ENCODE results near the gene RERE.

Gene RERE

GRCh38 chr1:8337776-8338525 is 479.5 kb downstream of the RERE start:
- no peak for DNase-seq

GRCh38 chr1:8335246-8335645 is 482.2 kb downstream of the RERE start:
- no peak for DNase-seq

- no peak for DNase-seq
Observed at GRCh38 chr1:8334106-8334851, 483.2 kb downstream of the RERE start.

GRCh38 chr1:8333246-8333987 is 484.0 kb downstream of the RERE start:
- no peak for DNase-seq

- no peak for DNase-seq
Observed at GRCh38 chr1:8332806-8333205, 484.6 kb downstream of the RERE start.

- DNase-seq = no peak
Observed at GRCh38 chr1:8330271-8331125, 486.9 kb downstream of the RERE start.

GRCh38 chr1:8329858-8330257 is 487.6 kb downstream of the RERE start:
- no peak for DNase-seq

GRCh38 chr1:8329439-8329838 is 488.0 kb downstream of the RERE start:
- DNase-seq = no peak

GRCh38 chr1:8328271-8328670 is 489.2 kb downstream of the RERE start:
- no peak for DNase-seq

GRCh38 chr1:8326265-8326664 is 491.2 kb downstream of the RERE start:
- no peak for DNase-seq

GRCh38 chr1:8325771-8326170 is 491.7 kb downstream of the RERE start:
- no peak for DNase-seq

GRCh38 chr1:8324176-8324810 is 493.1 kb downstream of the RERE start:
- no peak for DNase-seq

- DNase-seq = no peak
Observed at GRCh38 chr1:8323706-8324105, 493.7 kb downstream of the RERE start.

GRCh38 chr1:8321612-8322011 is 495.8 kb downstream of the RERE start:
- no peak for DNase-seq

GRCh38 chr1:8318436-8318835 is 499.0 kb downstream of the RERE start:
- DNase-seq = no peak

GRCh38 chr1:8317647-8318381 is 499.6 kb downstream of the RERE start, which contains the start of gene SLC45A1:
Gene SLC45A1 (plus strand): TSS chr1:8318114. CDS start chr1:8324330, 6,216 bp downstream.
- peak; percentile 67 for DNase-seq

- DNase-seq = no peak
Observed at GRCh38 chr1:8315573-8316475, 501.6 kb downstream of the RERE start.

- peak; percentile 76 for DNase-seq
Observed at GRCh38 chr1:8314346-8315280, 502.8 kb downstream of the RERE start.

GRCh38 chr1:8313231-8313630 is 504.2 kb downstream of the RERE start:
- DNase-seq = no peak
